T-cell (primary cell): ENCODE results near the gene PGLYRP2. TPM values are rescaled to one million over a fixed set of nuclear protein-coding genes. Genes with fewer than 3 reads are reported as not detected.

Source experiments
- ATAC-seq, 4 experiments: fragments of 200-7000 bp in 3 of 4; fragments of 150-1000 bp in 1 of 4; cut with Tn5 transposase; replicated peaks in 1 of 4; 1 replicate in 3 of 4; 2 replicates in 1 of 4; pipeline ENCODE4 v1.10.0; 2021; ENCODE audit warnings: moderate library complexity in 3 of 4, mild to moderate bottlenecking in 2 of 4, moderate number of reproducible peaks in 1 of 4
- CTCF ChIA-PET, 2 donors: fragments of 300-600 bp; sonication (Branson Sonifier 250); formaldehyde crosslinking; loops; one replicate each; lab custom pipeline; 2022; ENCODE audit warnings: antibody characterized with exemption in 2 of 2; lab: Charles Lee
- POLR2A ChIA-PET, 2 donors: fragments of 300-600 bp; sonication (Branson Sonifier 250); formaldehyde crosslinking; loops; one replicate each; lab custom pipeline; 2022; ENCODE audit warnings: antibody characterized with exemption in 2 of 2; lab: Charles Lee
- DNase-seq, 35 experiments: peaks; one replicate each; pipeline versions ENCODE4 v3.0.0 to v3.0.0-alpha.2; 2013 to 2023
- H3K27ac ChIP-seq: one replicate; pipeline ENCODE4 v1.5.1; 2013; ENCODE audit warnings: low read length
- H3K27me3 ChIP-seq, 2 experiments: replicated peaks in 1 of 2; 1 replicate in 1 of 2; 2 replicates in 1 of 2; pipeline versions ENCODE4 v1.6.1 to v1.7.0; 2013; ENCODE audit warnings: low read length in 1 of 2, mixed read lengths in 1 of 2; ENCODE audit not compliant: control insufficient read depth in 2 of 2, insufficient read depth in 2 of 2; ENCODE audit errors: extremely low read depth in 1 of 2
- H3K36me3 ChIP-seq, 2 donors: 1 replicate in 1 of 2; 2 replicates in 1 of 2; pipeline versions ENCODE4 v1.6.1 to v1.7.0; 2013; ENCODE audit warnings: low read length in 1 of 2; ENCODE audit not compliant: control insufficient read depth in 2 of 2, insufficient read depth in 1 of 2; ENCODE audit errors: extremely low read depth in 1 of 2
- H3K4me1 ChIP-seq, 2 experiments: 1 replicate in 1 of 2; 2 replicates in 1 of 2; pipeline versions ENCODE4 v1.6.1 to v1.7.0; 2013; ENCODE audit warnings: low read length in 2 of 2, mixed read lengths in 1 of 2; ENCODE audit not compliant: insufficient read depth in 2 of 2, control insufficient read depth in 1 of 2; ENCODE audit errors: extremely low read depth in 1 of 2
- H3K4me3 ChIP-seq, 2 donors: 1 replicate in 1 of 2; 2 replicates in 1 of 2; pipeline versions ENCODE4 v1.5.1 to v1.7.0; 2013; ENCODE audit warnings: mild to moderate bottlenecking in 2 of 2, low read length in 1 of 2, moderate library complexity in 1 of 2; ENCODE audit not compliant: control insufficient read depth in 1 of 2; ENCODE audit errors: extremely low read depth in 1 of 2
- H3K9me3 ChIP-seq: 2 replicates; pipeline ENCODE4 v1.7.0; 2013
- H3K27ac Mint-ChIP-seq, 2 donors: one replicate each; pipeline ENCODE4 v1.8.0; 2020 to 2021; ENCODE audit warnings: mild to moderate bottlenecking in 2 of 2, mixed read lengths in 2 of 2
- H3K27me3 Mint-ChIP-seq, 2 donors: one replicate each; pipeline ENCODE4 v1.8.0; 2021 to 2022; ENCODE audit warnings: mixed read lengths in 2 of 2
- H3K36me3 Mint-ChIP-seq: one replicate; pipeline ENCODE4 v1.8.0; 2021; ENCODE audit warnings: mixed read lengths
- H3K4me1 Mint-ChIP-seq, 3 donors: one replicate each; pipeline ENCODE4 v1.8.0; 2020 to 2022; ENCODE audit warnings: mixed read lengths in 3 of 3, mild to moderate bottlenecking in 1 of 3
- H3K4me3 Mint-ChIP-seq, 3 donors: one replicate each; pipeline ENCODE4 v1.8.0; 2020 to 2022; ENCODE audit warnings: mild to moderate bottlenecking in 3 of 3, mixed read lengths in 3 of 3, moderate library complexity in 3 of 3
- H3K9me3 Mint-ChIP-seq, 3 donors: one replicate each; pipeline ENCODE4 v1.8.0; 2020 to 2022; ENCODE audit warnings: mixed read lengths in 3 of 3
- WGBS: methylation state at CpG from one replicate; pipeline ENCODE4 v1.1.5; 2013; ENCODE audit warnings: missing lambda C conversion rate; ENCODE audit not compliant: insufficient coverage; 5-methylcytosine and 5-hydroxymethylcytosine counted together
- total RNA-seq, 35 experiments: library from RNA in 6 of 35; stranded (reverse) in 6 of 35; fragments of 120-200 nt in 1 of 35; gene quantifications; one replicate each; pipeline versions ENCODE4 v1.2.1 to v1.2.4 and lab custom pipeline; 2013 to 2026

Gene PGLYRP2
- total RNA-seq, 5 donors from 2014 or later (not counting 1 experiment from before 2014, with no cell fraction given), result 0.13 to 1.3 (median 0.72) TPM

- Mint-ChIP-seq H3K36me3 (peaks cover 7% of the 10 kb centered on the region), H3K27ac (peak overlapping the region; percentile 87 to 90), H3K4me1 (peaks cover 57 to 64% (median 57%) of the 10 kb centered on the region in 3 donors), H3K27me3 (peaks cover 0 to 3% of the 10 kb centered on the region in 2 donors), H3K4me3 (peak overlapping the region; percentile 41 to 89 (median 49)), H3K9me3 (no peaks in the 10 kb centered on the region)
- WGBS, result 0% methylated on average over 1 of the region's 6 CpGs
- Histone ChIP-seq H3K27ac (peak overlapping the region; percentile 76), H3K36me3 (no peaks in the 10 kb centered on the region), H3K4me3 (no peak overlapping the region), H3K4me1 (peaks cover 21 to 67% of the 10 kb centered on the region in 2 experiments), H3K9me3 (no peaks in the 10 kb centered on the region), H3K27me3 (no peaks in the 10 kb centered on the region)
- POLR2A ChIA-PET, result interaction anchor here in 1 of 2 donors (0.6 kb wide), 2 partner anchors 83 to 1591 kb away, joined by 9 to 13 read pairs; no protein-coding TSS in a partner anchor
- ATAC-seq (no peak), DNase-seq (no peak)
- CTCF ChIA-PET, result interaction anchor here (0.8 to 1.4 kb wide), 4 partner anchors 12 to 745 kb away, joined by 3 to 5 read pairs (median 4); partner anchors contain the start of gene AKAP8L (in 1 of the 2)
Measured at GRCh38 chr19:15467734-15468214, 11.5 kb downstream of the PGLYRP2 start.

GRCh38 chr19:15466851-15467733 lies 12.2 kb downstream of the PGLYRP2 start:
- DNase-seq, result peak in 15 of 35 experiments; percentile 10 to 69 (median 26)
- Histone ChIP-seq H3K27me3 (no peaks in the 10 kb centered on the region), H3K4me3 (no peak overlapping the region), H3K4me1 (peaks cover 23 to 73% of the 10 kb centered on the region in 2 experiments), H3K27ac (peak overlapping the region; percentile 76), H3K36me3 (no peaks in the 10 kb centered on the region), H3K9me3 (no peaks in the 10 kb centered on the region)
- Mint-ChIP-seq H3K4me1 (peaks cover 62 to 68% (median 64%) of the 10 kb centered on the region in 3 donors), H3K27me3 (peaks cover 0 to 3% of the 10 kb centered on the region in 2 donors), H3K27ac (peak overlapping the region; percentile 87 to 96), H3K9me3 (no peaks in the 10 kb centered on the region), H3K36me3 (peaks cover 7% of the 10 kb centered on the region), H3K4me3 (peak overlapping the region; percentile 60 to 89 (median 69))
- POLR2A ChIA-PET, result interaction anchor here in 1 of 2 donors (0.6 to 1.3 kb wide), 2 partner anchors 48 to 61 kb away, joined by 3 to 4 read pairs; partner anchors contain the start of gene AKAP8L
- 17% methylated on average over 4 of the region's 8 CpGs for WGBS
- CTCF ChIA-PET, result interaction anchor here (0.8 to 1.4 kb wide), 5 partner anchors 11 to 745 kb away, joined by 3 to 5 read pairs (median 3); partner anchors contain the start of gene AKAP8L (in 1 of the 2)
- peak; percentile 24 to 47 (median 38) for ATAC-seq

DNA sequence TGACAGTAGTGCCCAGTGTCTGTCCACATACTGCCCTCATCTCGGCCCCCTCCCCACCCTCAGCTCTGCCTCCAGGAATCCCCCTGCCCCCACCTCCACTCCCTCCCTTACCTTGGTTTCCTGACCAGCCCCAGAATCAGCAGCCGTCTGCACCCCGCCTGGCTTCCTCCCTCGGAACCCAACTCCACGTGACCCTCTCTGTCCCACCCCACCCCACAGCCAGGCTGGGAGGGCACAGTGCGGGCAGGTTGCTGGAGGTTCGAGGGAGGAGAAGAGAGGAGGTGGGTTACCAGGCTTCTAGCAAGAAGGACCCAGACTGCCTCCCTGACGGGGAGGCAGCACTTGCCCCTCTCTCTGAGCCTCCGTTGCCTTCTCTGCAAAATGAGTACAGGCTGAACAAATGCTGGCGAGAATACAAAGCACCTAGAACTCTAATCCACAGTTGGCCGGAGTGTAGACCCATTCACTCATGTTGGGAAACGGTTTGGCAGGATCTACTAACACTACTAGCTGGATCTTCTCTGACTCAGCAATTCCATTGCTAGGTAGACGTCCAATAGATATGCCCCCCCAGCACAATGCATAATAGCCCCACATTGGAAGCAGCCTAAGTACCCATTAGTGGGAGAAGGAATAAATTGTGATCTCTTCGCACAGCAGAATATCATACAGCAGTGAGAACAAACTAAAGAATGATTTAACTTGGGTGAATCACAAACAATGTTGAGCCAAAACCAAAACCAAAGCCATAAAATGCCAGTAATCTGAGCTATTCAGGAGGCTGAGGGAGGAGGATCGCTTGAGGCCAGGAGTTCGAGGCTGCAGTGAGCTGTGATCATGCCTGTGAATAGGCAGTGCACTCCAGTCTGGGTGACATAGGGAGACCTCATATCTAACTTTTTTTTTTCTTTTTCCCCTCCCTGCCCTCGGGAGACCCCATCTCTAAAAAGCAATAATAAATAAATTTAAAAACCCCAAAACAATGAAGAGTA lies 14.6 kb downstream of the PGLYRP2 start, which contains the start of gene RASAL3:
Gene RASAL3 (minus strand): TSS at position 151 of the 992 bp plus-strand sequence. CDS start 186 bp downstream, outside the sequence.
- Mint-ChIP-seq H3K36me3 (peaks cover 21% of the 10 kb centered on the region), H3K27me3 (peaks cover 0 to 3% of the 10 kb centered on the region in 2 donors), H3K4me1 (peaks cover 68 to 82% (median 70%) of the 10 kb centered on the region in 3 donors), H3K9me3 (no peaks in the 10 kb centered on the region), H3K4me3 (peak within 1 kb of the TSS; percentile 92 to 94 (median 92)), H3K27ac (peak within 1 kb of the TSS; percentile 95 to 98)
- Histone ChIP-seq H3K4me3 (peak within 1 kb of the TSS; percentile 87 to 89), H3K9me3 (no peaks in the 10 kb centered on the region), H3K4me1 (peaks cover 29 to 90% of the 10 kb centered on the region in 2 experiments), H3K36me3 (peaks cover 17 to 24% of the 10 kb centered on the region in 2 donors), H3K27ac (peak within 1 kb of the TSS; percentile 83), H3K27me3 (no peaks in the 10 kb centered on the region)
- ATAC-seq, result peak; percentile 64 to 77 (median 73)
- POLR2A ChIA-PET, result no interaction called here
- CTCF ChIA-PET, result interaction anchor here (0.5 to 1.9 kb wide), 6 partner anchors 46 to 107 kb away, joined by 3 to 16 read pairs (median 6); partner anchors contain the start of genes AKAP8 (in 1 of the 2) and AKAP8L (in 1 of the 2)
- 19% methylated on average over 10 of the region's 17 CpGs for WGBS
- peak in 31 of 35 experiments; percentile 29 to 78 (median 49) for DNase-seq

DNA sequence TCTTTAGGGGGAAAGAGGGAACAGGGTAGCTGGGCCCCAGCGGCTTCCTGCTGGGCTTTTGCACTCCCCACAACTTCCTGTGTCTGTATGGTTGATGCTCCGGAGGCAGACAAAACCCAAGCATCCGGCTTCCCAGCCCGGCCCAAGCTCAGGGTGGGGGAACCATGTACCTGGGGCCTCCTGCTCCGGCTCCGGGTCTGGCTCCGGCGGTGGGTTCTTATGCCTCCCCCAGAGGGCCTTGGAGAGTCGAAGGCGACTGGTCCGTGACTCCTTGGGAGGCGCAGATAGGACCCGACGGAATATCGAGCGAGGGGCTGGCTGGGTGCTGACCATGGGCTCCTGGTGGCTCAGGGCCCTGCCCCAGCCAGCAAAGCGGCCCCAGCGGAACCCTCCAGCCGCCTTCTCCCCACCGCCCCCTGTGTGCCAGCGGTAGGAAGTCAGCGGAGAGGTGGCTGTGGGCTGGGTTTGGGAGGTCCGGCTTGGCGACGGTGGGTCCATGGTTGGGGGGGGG lies 15.4 kb downstream of the PGLYRP2 start:
- peak overlapping the region; percentile 83 for H3K27ac ChIP-seq
- peaks cover 29 to 85% of the 10 kb centered on the region in 2 experiments for H3K4me1 ChIP-seq
- peaks cover 63 to 77% (median 65%) of the 10 kb centered on the region in 3 donors for H3K4me1 Mint-ChIP-seq
- DNase-seq, result peak; percentile 68 to 86 (median 78)
- H3K27me3 Mint-ChIP-seq, result peaks cover 0 to 1% of the 10 kb centered on the region in 2 donors
- peak overlapping the region; percentile 87 to 89 for H3K4me3 ChIP-seq
- WGBS, result 0% methylated on average over 15 of the region's 25 CpGs
- no peaks in the 10 kb centered on the region for H3K27me3 ChIP-seq
- ATAC-seq, result peak; percentile 86 to 89 (median 86)
- no peaks in the 10 kb centered on the region for H3K9me3 Mint-ChIP-seq
- peaks cover 23% of the 10 kb centered on the region for H3K36me3 Mint-ChIP-seq
- CTCF ChIA-PET, result interaction anchor here in 1 of 2 donors (0.7 to 1.9 kb wide), 3 partner anchors 13 to 92 kb away, joined by 3 to 16 read pairs (median 7); partner anchors contain the start of gene AKAP8L
- H3K9me3 ChIP-seq, result no peaks in the 10 kb centered on the region
- peaks cover 17 to 31% of the 10 kb centered on the region in 2 donors for H3K36me3 ChIP-seq
- peak overlapping the region; percentile 92 to 94 (median 92) for H3K4me3 Mint-ChIP-seq
- POLR2A ChIA-PET, result interaction anchor here in 1 of 2 donors (0.5 to 0.6 kb wide), 2 partner anchors 77 to 91 kb away, joined by 3 to 11 read pairs; no protein-coding TSS in a partner anchor
- peak overlapping the region; percentile 95 to 98 for H3K27ac Mint-ChIP-seq

DNA sequence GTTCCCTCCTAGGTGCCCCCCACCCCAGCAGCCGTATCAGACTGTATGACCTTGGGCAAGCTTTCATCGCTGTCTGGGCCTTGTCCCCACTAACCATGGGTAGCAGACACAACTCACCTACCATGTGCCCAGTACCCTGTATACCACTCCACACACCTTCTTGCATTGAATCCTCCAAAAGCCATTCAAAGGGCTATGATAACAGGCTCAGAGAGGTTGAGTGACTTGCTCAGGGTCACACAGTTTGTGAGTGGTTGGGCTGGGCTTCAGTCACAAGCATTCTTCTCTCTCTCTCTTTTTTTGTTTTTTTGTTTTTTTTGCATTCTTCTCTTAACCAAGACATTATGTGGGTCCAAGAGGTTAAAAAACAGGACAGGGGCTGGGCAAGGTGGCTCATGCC lies 17.6 kb downstream of the PGLYRP2 start:
- peaks cover 19 to 70% of the 10 kb centered on the region in 2 experiments for H3K4me1 ChIP-seq
- H3K9me3 ChIP-seq, result no peaks in the 10 kb centered on the region
- Mint-ChIP-seq H3K36me3 (peaks cover 30% of the 10 kb centered on the region), H3K27me3 (no peaks in the 10 kb centered on the region), H3K9me3 (no peaks in the 10 kb centered on the region), H3K27ac (peak overlapping the region; percentile 95 to 98), H3K4me3 (peak overlapping the region; percentile 92 to 94 (median 92)), H3K4me1 (peaks cover 41 to 55% (median 43%) of the 10 kb centered on the region in 3 donors)
- no peaks in the 10 kb centered on the region for H3K27me3 ChIP-seq
- ATAC-seq (no peak), DNase-seq (no peak)
- CTCF ChIA-PET, result no interaction called here
- 86% methylated on average over 2 of the region's 2 CpGs for WGBS
- peaks cover 25 to 45% of the 10 kb centered on the region in 2 donors for H3K36me3 ChIP-seq
- H3K4me3 ChIP-seq, result no peak overlapping the region
- peak overlapping the region; percentile 56 for H3K27ac ChIP-seq
- POLR2A ChIA-PET, result no interaction called here
